ENCODE data around the gene PSD4.

Gene PSD4

GRCh38 chr2:113238871-113239839 is 65.4 kb downstream of the PSD4 start:
- no peak for DNase-seq

GRCh38 chr2:113240150-113240914 is 66.6 kb downstream of the PSD4 start:
- DNase-seq = peak in 11 of 14 donors; percentile 16 to 70 (median 47)

DNA sequence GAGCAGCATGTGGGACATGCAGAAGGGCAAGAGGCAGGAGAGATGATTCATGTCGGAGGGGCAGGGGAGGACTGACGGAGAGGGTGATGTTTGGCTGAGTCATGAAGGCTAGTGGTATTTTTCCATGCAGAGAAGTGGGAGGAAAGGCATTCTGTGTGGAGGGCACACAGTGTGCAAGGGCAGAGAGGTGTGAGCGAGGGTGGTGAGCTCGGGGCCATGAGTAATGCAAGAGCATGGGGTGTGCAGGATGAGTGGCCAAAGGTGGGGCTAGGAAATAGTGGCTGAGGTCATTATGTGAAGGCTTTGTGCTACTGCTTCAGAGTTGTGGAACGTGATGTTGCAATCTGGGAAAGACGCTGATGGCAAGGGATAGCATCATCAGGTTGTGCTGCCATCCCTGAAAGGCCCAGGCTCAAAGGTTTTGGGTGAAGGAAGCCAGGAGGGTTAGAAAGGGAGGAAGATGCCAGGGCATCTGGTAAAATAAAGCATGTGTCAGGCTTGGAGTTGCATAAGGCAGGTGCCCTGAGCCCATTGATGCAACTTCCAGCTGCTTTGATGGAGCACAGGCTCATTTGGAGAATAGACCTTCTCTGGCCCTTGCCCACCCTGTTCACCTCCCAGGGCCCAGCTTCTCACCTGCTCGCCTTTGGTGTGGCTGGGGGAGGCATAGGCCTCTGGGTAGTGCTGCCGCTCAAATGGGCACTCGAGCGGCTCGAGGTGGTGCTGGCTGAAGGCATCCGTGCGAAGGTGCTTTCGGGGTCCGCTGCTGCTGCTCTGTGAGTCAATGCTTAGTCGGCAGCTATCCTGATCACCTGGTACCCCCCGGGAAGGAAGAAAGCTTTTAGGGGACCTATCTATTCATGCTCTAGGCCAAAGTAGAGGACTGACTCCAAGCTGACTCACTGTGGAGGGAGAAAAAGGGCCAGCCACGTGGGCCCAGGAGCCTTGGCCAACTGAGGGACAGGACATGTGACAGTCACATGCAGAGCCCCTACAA is 67.4 kb downstream of the PSD4 start:
- peak in 3 of 14 donors; percentile 6 to 69 (median 46) for DNase-seq

GRCh38 chr2:113242327-113242726 is 68.6 kb downstream of the PSD4 start:
- no peak for DNase-seq

DNA sequence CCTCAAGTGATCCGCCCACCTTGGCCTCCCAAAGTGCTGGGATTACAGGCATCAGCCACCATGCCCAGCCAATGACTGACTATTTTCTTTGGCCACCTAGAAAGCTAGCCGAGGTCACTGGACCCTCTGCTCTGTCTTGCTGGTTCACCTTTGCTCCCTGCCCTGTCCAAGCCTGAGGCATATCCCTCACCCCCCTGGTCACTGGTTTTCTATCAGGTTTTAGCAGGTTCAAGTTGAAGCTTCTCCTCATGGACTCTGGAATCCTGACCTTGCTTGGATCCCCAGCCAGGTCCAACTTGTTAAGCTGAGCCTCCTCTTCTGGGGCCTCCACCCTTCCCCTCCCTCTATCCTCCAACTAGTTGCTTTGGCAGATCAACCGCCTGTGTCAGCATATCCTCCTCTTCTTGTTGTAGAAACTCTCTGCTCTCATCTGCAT is 71.5 kb downstream of the PSD4 start:
- DNase-seq = no peak

DNA sequence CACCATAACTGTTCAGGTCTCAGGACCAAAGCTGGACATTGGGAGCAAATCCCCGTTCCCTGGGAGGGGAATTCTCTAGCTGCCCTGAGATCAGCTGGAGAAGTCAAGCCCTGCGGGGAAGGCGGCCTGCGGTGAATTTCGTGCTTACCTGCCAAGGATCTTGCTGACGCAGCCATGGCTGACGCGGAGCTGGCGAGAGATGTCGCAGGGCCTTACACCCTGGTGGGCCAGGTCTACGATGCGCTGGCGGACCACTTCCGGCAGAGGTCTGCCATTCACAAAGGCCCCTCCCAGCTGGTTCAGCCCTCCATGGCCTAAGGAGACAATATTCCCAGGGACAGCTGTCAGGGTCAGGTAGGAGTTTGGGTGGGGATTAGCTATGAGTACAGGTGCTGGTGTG is 72.8 kb downstream of the PSD4 start:
- no peak for DNase-seq

GRCh38 chr2:113248997-113249770 is 75.4 kb downstream of the PSD4 start:
- DNase-seq = peak in 12 of 14 donors; percentile 13 to 71 (median 52)

DNA sequence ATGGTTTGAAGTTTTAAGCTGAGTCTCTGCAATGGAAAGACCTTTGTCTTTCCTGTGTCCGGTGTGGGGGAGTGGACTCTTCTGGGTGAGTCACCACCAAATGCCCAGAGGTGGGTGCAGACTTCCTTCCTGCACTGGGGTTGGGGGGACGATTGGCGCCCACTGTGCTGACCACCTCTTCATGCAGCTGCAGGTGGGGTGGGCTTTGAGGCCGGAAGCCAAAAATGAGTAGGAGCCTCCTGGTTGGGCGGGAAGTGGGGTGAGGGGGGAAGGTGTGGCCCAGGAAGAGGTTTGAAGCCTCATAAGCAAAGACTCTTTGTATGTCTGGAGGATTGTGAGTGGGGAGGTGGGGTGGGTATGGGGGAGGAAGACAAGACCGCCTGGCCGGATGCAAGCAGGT is 77.3 kb downstream of the PSD4 start:
- no peak for DNase-seq

DNA sequence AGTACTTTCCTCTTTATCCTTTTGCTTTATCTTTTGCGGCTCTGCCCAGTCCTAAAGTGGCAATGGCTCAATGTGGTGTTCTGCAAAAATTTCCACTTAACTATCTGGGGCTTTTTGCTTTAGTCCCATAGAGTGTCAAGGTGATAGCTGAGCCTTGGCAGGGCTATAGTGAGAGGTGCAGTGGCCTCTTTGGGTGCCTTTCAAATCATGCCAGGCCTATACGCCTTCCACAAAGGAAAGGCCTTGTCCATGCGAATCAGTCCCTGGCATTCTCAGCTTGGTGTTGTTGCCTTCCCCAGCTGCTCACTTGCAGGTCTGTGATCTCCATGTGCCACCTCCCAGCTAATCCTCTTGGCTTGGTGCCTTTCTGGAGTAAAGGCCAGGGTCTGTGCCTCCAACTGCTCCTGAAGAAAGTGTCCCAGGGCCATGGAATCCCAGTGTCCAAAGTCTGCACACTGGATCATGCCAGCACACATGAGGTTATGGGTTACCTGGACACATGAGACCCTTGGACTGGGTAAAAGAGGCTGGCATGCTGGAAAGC is 78.3 kb downstream of the PSD4 start:
- no peak for DNase-seq

- no peak for DNase-seq
Observed at GRCh38 chr2:113253453-113253852, 79.7 kb downstream of the PSD4 start.

- no peak for DNase-seq
Observed at GRCh38 chr2:113255140-113256070, 81.6 kb downstream of the PSD4 start.

DNA sequence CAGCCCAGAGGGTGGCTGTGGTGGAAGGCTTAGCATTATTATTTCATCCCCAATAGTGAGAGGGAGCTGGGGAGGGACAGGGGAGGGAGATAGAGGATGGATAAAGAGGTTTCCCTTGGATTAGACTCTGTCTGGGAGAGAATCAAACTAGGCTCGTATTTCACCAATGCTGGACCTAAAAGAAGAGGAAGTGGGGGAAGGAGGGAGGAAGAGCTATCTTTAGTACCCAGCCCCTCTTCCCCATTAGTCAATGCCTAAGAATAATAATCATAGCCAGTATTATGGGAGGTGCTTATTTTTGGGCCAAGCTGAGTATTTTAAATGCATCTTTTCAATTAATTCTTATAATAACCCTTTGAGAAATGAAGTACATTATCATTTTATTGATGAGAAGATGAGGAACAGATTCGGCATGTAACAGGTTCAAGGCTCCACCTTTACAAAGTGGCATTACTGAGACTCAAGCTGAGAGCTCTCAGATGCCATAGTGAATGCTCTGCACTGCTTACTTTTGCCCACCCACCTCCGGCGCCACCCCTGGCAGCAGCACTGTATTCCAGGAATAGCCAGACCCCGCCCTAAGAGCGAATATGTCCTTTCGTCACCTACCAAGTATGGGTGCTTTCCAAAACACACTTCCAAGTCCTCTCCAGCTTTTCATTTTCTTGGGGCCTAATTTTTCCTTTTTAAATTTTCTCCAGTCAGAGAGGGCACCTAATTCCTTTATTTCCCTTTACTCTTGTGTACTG is 83.9 kb downstream of the PSD4 start:
- DNase-seq = no peak

- DNase-seq = no peak
Observed at GRCh38 chr2:113258471-113259147, 84.8 kb downstream of the PSD4 start.
